Liver (tissue), 9 donors: ENCODE measurements around the gene EVI5. TPM values are rescaled to one million over a fixed set of nuclear protein-coding genes. Genes with fewer than 3 reads are reported as not detected.

Experiments
- DNase-seq: peaks from one replicate; pipeline ENCODE4 v3.0.0-alpha.2; 2017; ENCODE audit warnings: low spot score
- H3K27ac ChIP-seq, 2 donors: one replicate each; pipeline ENCODE4 v1.7.0; 2013; ENCODE audit warnings: inconsistent platforms in 2 of 2, low read length in 2 of 2, control low read depth in 1 of 2, low read depth in 1 of 2, mild to moderate bottlenecking in 1 of 2
- H3K27me3 ChIP-seq, 4 donors: one replicate each; pipeline versions ENCODE4 v1.6.1 to v1.7.0; 2013; ENCODE audit warnings: low read length in 3 of 4, inconsistent platforms in 1 of 4, mild to moderate bottlenecking in 1 of 4, moderate library complexity in 1 of 4; ENCODE audit not compliant: control insufficient read depth in 4 of 4, insufficient read depth in 4 of 4
- H3K36me3 ChIP-seq, 4 donors: one replicate each; pipeline versions ENCODE4 v1.6.1 to v1.7.0; 2013; ENCODE audit warnings: low read length in 3 of 4, mild to moderate bottlenecking in 3 of 4, low read depth in 1 of 4, moderate library complexity in 1 of 4; ENCODE audit not compliant: control insufficient read depth in 4 of 4, insufficient read depth in 3 of 4
- H3K4me1 ChIP-seq, 4 donors: one replicate each; pipeline versions ENCODE4 v1.6.1 to v1.7.0; 2013; ENCODE audit warnings: low read length in 3 of 4, mild to moderate bottlenecking in 3 of 4, moderate library complexity in 1 of 4; ENCODE audit not compliant: control insufficient read depth in 4 of 4, insufficient read depth in 4 of 4
- H3K4me3 ChIP-seq, 3 donors: one replicate each; pipeline versions ENCODE4 v1.6.1 to v1.7.0; 2013; ENCODE audit warnings: low read length in 3 of 3, control low read depth in 1 of 3, low read depth in 1 of 3, mild to moderate bottlenecking in 1 of 3
- H3K9ac ChIP-seq, 2 donors: one replicate each; pipeline ENCODE4 v1.7.0; 2013; ENCODE audit warnings: low read length in 2 of 2, mild to moderate bottlenecking in 2 of 2, moderate library complexity in 2 of 2, control low read depth in 1 of 2, low read depth in 1 of 2
- H3K9me3 ChIP-seq, 4 donors: one replicate each; pipeline versions ENCODE4 v1.6.1 to v1.7.0; 2013; ENCODE audit warnings: low read length in 3 of 4; ENCODE audit not compliant: control insufficient read depth in 4 of 4
- EGR1 ChIP-seq, 2 donors: IDR thresholded peaks; 2 replicates each; pipeline ENCODE4 v1.6.1; 2016 to 2018; ENCODE audit warnings: antibody characterized with exemption in 2 of 2, low read depth in 2 of 2
- FOXA1 ChIP-seq: IDR thresholded peaks from 2 replicates; pipeline ENCODE4 v1.6.1; 2016; ENCODE audit warnings: antibody characterized with exemption
- FOXA2 ChIP-seq: IDR thresholded peaks from 2 replicates; pipeline ENCODE4 v1.6.1; 2016; ENCODE audit warnings: antibody characterized with exemption
- GABPA ChIP-seq, 2 donors: IDR thresholded peaks in 1 of 2; conservative IDR thresholded peaks in 1 of 2; 2 replicates each; pipeline ENCODE4 v1.6.1; 2016; ENCODE audit warnings: antibody characterized with exemption in 2 of 2, mild to moderate bottlenecking in 1 of 2, moderate library complexity in 1 of 2
- HNF4A ChIP-seq, 2 donors: conservative IDR thresholded peaks; 2 replicates each; pipeline ENCODE4 v1.6.1; 2016; ENCODE audit warnings: antibody characterized with exemption in 2 of 2, mild to moderate bottlenecking in 2 of 2
- HNF4G ChIP-seq: IDR thresholded peaks from 2 replicates; pipeline ENCODE4 v1.6.1; 2016; ENCODE audit warnings: antibody characterized with exemption
- JUND ChIP-seq, 2 donors: IDR thresholded peaks; 2 replicates each; pipeline ENCODE4 v1.6.1; 2016; ENCODE audit warnings: antibody characterized with exemption in 2 of 2
- NR2F2 ChIP-seq: IDR thresholded peaks from 2 replicates; pipeline ENCODE4 v1.6.1; 2016; ENCODE audit warnings: antibody characterized with exemption
- RAD21 ChIP-seq, 2 donors: IDR thresholded peaks; 2 replicates each; pipeline ENCODE4 v1.6.1; 2016; ENCODE audit warnings: antibody characterized with exemption in 2 of 2, mild to moderate bottlenecking in 2 of 2
- RXRA ChIP-seq, 2 donors: IDR thresholded peaks; 2 replicates each; pipeline ENCODE4 v1.6.1; 2017 to 2018; ENCODE audit warnings: antibody characterized with exemption in 2 of 2, mild to moderate bottlenecking in 1 of 2
- SP1 ChIP-seq: IDR thresholded peaks from 2 replicates; pipeline ENCODE4 v1.6.1; 2018; ENCODE audit warnings: antibody characterized with exemption, mild to moderate bottlenecking
- TAF1 ChIP-seq: conservative IDR thresholded peaks from 2 replicates; pipeline ENCODE4 v1.6.1; 2016; ENCODE audit warnings: antibody characterized with exemption, mild to moderate bottlenecking
- YY1 ChIP-seq: IDR thresholded peaks from 2 replicates; pipeline ENCODE4 v1.6.1; 2016; ENCODE audit warnings: antibody characterized with exemption, mild to moderate bottlenecking
- WGBS: extraction: QIAGEN DNeasy Blood & Tissue Kit; methylation state at CpG from one replicate; pipeline ENCODE4 v1.1.7; 2013; 5-methylcytosine and 5-hydroxymethylcytosine counted together
- polyA plus RNA-seq, 2 donors: library from polyadenylated mRNA; stranded (reverse) in 1 of 2; unstranded in 1 of 2; fragments of 200-250 nt in 1 of 2; fragments of >200 nt in 1 of 2; fragmentation: Nextera tagmentation in 1 of 2; extraction: Ambion mirVana in 1 of 2; gene quantifications; one replicate each; pipeline versions ENCODE4 v1.2.1 to v1.2.3, GENCODE V29; 2013 to 2015
- total RNA-seq, 2 donors: library from RNA; depleted of rRNA; stranded (reverse); fragments of >200 nt; gene quantifications; one replicate each; pipeline ENCODE4 v1.2.3, GENCODE V29; 2014
- TF ChIP-seq, protein P1 (sequence below): fragments of 150-350 bp; IDR thresholded peaks from 2 replicates; pipeline ENCODE4 v1.5.1; 2017; ENCODE audit warnings: improper control_type of control experiment, low read depth, low read length; ENCODE audit not compliant: missing input control
- TF ChIP-seq, protein P2 (sequence below): IDR thresholded peaks from 2 replicates; pipeline ENCODE4 v1.6.1; 2016; ENCODE audit warnings: antibody characterized with exemption
- TF ChIP-seq, protein P3 (sequence below): IDR thresholded peaks from 2 replicates; pipeline ENCODE4 v1.6.1; 2016; ENCODE audit warnings: antibody characterized with exemption, mild to moderate bottlenecking
- TF ChIP-seq, protein P4 (sequence below): IDR thresholded peaks from 2 replicates; pipeline ENCODE4 v1.6.1; 2016; ENCODE audit warnings: antibody characterized with exemption
- TF ChIP-seq, protein P5 (sequence below): IDR thresholded peaks from 2 replicates; pipeline ENCODE4 v1.6.1; 2016; ENCODE audit warnings: antibody characterized with exemption
- donor health status: healthy.
- donor health status: healthy.
- donor health status: healthy.
- donor health status: healthy.
- donor health status: healthy.

EVI5 gene
- total and polyA plus RNA-seq, 4 donors, result 4.0 to 35.9 (median 19.1) TPM

DNA sequence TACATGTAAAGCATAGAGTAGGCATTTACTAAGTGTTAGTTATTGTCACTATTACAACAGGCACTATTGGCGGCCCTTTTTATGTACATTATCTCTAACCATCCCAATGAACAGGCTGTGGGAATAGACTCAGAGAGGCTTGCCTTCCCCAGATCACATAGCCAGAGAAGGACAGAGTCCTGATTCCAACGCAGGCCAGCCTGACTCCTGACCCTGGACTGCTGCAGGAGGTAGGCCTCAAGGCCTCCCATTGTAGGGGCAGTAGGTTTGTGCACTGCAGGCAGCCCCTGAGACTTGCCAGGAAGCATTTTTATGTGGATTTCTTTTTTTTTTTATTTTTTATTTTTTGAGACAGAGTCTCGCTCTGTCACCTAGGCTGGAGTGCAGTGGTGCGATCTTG lies 291.8 kb downstream of the EVI5 start:
- Histone ChIP-seq H3K27me3 (no peaks in the 10 kb centered on the region), H3K27ac (no peak overlapping the region), H3K4me1 (no peaks in the 10 kb centered on the region), H3K9me3 (no peaks in the 10 kb centered on the region), H3K36me3 (no peaks in the 10 kb centered on the region), H3K4me3 (no peak overlapping the region), H3K9ac (no peak overlapping the region)
- WGBS, result 96% methylated on average over 4 of the region's 4 CpGs
- no peak for TF ChIP-seq HNF4G
- TF ChIP-seq GABPA (IDR thresholded peaks at IDR 0.05 in 1 of 2, conservative IDR thresholded peaks at IDR 0.05 in 1 of 2), result no peak
- TF ChIP-seq RAD21 (IDR thresholded peaks at IDR 0.05), result no peak
- TF ChIP-seq, protein P1, sequence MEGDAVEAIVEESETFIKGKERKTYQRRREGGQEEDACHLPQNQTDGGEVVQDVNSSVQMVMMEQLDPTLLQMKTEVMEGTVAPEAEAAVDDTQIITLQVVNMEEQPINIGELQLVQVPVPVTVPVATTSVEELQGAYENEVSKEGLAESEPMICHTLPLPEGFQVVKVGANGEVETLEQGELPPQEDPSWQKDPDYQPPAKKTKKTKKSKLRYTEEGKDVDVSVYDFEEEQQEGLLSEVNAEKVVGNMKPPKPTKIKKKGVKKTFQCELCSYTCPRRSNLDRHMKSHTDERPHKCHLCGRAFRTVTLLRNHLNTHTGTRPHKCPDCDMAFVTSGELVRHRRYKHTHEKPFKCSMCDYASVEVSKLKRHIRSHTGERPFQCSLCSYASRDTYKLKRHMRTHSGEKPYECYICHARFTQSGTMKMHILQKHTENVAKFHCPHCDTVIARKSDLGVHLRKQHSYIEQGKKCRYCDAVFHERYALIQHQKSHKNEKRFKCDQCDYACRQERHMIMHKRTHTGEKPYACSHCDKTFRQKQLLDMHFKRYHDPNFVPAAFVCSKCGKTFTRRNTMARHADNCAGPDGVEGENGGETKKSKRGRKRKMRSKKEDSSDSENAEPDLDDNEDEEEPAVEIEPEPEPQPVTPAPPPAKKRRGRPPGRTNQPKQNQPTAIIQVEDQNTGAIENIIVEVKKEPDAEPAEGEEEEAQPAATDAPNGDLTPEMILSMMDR, result no peak
- no peak for TF ChIP-seq FOXA1
- TF ChIP-seq JUND (IDR thresholded peaks at IDR 0.05), result no peak
- TF ChIP-seq HNF4A (conservative IDR thresholded peaks at IDR 0.05), result no peak
- no peak for TF ChIP-seq FOXA2
- TF ChIP-seq, protein P2, sequence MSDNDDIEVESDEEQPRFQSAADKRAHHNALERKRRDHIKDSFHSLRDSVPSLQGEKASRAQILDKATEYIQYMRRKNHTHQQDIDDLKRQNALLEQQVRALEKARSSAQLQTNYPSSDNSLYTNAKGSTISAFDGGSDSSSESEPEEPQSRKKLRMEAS, result no peak
- no peak for TF ChIP-seq NR2F2
- TF ChIP-seq YY1, result no peak
- no peak for TF ChIP-seq EGR1 (IDR thresholded peaks at IDR 0.05; ENCODE audit: low read depth in 2 of 2)
- no peak for TF ChIP-seq TAF1
- TF ChIP-seq RXRA (IDR thresholded peaks at IDR 0.05), result no peak
- TF ChIP-seq, protein P3, sequence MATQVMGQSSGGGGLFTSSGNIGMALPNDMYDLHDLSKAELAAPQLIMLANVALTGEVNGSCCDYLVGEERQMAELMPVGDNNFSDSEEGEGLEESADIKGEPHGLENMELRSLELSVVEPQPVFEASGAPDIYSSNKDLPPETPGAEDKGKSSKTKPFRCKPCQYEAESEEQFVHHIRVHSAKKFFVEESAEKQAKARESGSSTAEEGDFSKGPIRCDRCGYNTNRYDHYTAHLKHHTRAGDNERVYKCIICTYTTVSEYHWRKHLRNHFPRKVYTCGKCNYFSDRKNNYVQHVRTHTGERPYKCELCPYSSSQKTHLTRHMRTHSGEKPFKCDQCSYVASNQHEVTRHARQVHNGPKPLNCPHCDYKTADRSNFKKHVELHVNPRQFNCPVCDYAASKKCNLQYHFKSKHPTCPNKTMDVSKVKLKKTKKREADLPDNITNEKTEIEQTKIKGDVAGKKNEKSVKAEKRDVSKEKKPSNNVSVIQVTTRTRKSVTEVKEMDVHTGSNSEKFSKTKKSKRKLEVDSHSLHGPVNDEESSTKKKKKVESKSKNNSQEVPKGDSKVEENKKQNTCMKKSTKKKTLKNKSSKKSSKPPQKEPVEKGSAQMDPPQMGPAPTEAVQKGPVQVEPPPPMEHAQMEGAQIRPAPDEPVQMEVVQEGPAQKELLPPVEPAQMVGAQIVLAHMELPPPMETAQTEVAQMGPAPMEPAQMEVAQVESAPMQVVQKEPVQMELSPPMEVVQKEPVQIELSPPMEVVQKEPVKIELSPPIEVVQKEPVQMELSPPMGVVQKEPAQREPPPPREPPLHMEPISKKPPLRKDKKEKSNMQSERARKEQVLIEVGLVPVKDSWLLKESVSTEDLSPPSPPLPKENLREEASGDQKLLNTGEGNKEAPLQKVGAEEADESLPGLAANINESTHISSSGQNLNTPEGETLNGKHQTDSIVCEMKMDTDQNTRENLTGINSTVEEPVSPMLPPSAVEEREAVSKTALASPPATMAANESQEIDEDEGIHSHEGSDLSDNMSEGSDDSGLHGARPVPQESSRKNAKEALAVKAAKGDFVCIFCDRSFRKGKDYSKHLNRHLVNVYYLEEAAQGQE, result no peak
- TF ChIP-seq SP1, result no peak
- TF ChIP-seq, protein P4, sequence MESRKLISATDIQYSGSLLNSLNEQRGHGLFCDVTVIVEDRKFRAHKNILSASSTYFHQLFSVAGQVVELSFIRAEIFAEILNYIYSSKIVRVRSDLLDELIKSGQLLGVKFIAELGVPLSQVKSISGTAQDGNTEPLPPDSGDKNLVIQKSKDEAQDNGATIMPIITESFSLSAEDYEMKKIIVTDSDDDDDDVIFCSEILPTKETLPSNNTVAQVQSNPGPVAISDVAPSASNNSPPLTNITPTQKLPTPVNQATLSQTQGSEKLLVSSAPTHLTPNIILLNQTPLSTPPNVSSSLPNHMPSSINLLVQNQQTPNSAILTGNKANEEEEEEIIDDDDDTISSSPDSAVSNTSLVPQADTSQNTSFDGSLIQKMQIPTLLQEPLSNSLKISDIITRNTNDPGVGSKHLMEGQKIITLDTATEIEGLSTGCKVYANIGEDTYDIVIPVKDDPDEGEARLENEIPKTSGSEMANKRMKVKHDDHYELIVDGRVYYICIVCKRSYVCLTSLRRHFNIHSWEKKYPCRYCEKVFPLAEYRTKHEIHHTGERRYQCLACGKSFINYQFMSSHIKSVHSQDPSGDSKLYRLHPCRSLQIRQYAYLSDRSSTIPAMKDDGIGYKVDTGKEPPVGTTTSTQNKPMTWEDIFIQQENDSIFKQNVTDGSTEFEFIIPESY, result no peak
- TF ChIP-seq, protein P5, sequence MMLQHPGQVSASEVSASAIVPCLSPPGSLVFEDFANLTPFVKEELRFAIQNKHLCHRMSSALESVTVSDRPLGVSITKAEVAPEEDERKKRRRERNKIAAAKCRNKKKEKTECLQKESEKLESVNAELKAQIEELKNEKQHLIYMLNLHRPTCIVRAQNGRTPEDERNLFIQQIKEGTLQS, result no peak
- DNase-seq, result no peak
